ENCODE data around the gene C17orf58. TPM values are rescaled to one million over a fixed set of nuclear protein-coding genes. Genes with fewer than 3 reads are reported as not detected.

The C17orf58 gene
- total and polyA plus RNA-seq, 9 of the 15 experiments (the other 6 are each of a cell fraction or from before 2014, with no cell fraction given): 8.6 to 37.4 (median 27.6) TPM

- TF ChIP-seq ATF6 (CRISPR knock-in tag; IDR thresholded peaks at IDR 0.05) (0 out of 2 replicates have a peak, but pooled peaks have one; percentile 51), ZNF12 (CRISPR knock-in tag; IDR thresholded peaks at IDR 0.05) (peak; percentile 68; the same call in 1 of the 2 replicates), JUNB (CRISPR knock-in tag; conservative IDR thresholded peaks at IDR 0.05) (no peak), NR1H2 (CRISPR knock-in tag; IDR thresholded peaks at IDR 0.05) (peak; percentile 91; the same call in 1 of the 2 replicates), PKNOX1 (IDR thresholded peaks at IDR 0.05) (peak; percentile 45; the same call in 1 of the 2 replicates), ZNF589 (CRISPR knock-in tag; IDR thresholded peaks at IDR 0.05; ENCODE audit: low read depth) (peak; percentile 18; the same call in 1 of the 2 replicates), XRCC3 (IDR thresholded peaks at IDR 0.05) (no peak), ZNF354B (CRISPR knock-in tag; IDR thresholded peaks at IDR 0.05) (no peak), NFE2 (IDR thresholded peaks at IDR 0.05; ENCODE audit: low read depth) (0 out of 2 replicates have a peak, but pooled peaks have one; percentile 45), CBFB (CRISPR knock-in tag; IDR thresholded peaks at IDR 0.05) (peak; percentile 48; the same call in 1 of the 2 replicates), TCF3 (CRISPR knock-in tag; IDR thresholded peaks at IDR 0.05) (no peak), ZNF316 (IDR thresholded peaks at IDR 0.05) (0 out of 2 replicates have a peak, but pooled peaks have one; percentile 29), L3MBTL2 (IDR thresholded peaks at IDR 0.05) (peak; percentile 48; the same call in 1 of the 2 replicates), SRF (CRISPR knock-in tag; IDR thresholded peaks at IDR 0.05) (no peak), ID3 (CRISPR knock-in tag; IDR thresholded peaks at IDR 0.05) (no peak), ID3 (tag; IDR thresholded peaks at IDR 0.05) (no peak)
Measured at GRCh38 chr17:67992548-67993152, 3.6 kb downstream of the C17orf58 start (continued).
